Subcutaneous adipose tissue (tissue), 4 donors: ENCODE results near the gene ZNF57. TPM values are rescaled to one million over a fixed set of nuclear protein-coding genes. Genes with fewer than 3 reads are reported as not detected.

Source experiments
- total RNA-seq, 4 donors: library from RNA; depleted of rRNA; stranded (reverse); fragments of >200 nt; gene quantifications; one replicate each; pipeline ENCODE4 v1.1.0, GENCODE V29; 2016
- TF ChIP-seq, protein P1 (sequence below): fragments of 450-650 bp; IDR thresholded peaks from one replicate; pipeline ENCODE4 v1.5.1; 2016; ENCODE audit warnings: low read depth, mild to moderate bottlenecking, control low read depth, antibody characterized with exemption, moderate library complexity

ZNF57 gene
- total RNA-seq, 4 donors from 2014 or later: 2.9 to 5.5 (median 3.5) TPM

DNA sequence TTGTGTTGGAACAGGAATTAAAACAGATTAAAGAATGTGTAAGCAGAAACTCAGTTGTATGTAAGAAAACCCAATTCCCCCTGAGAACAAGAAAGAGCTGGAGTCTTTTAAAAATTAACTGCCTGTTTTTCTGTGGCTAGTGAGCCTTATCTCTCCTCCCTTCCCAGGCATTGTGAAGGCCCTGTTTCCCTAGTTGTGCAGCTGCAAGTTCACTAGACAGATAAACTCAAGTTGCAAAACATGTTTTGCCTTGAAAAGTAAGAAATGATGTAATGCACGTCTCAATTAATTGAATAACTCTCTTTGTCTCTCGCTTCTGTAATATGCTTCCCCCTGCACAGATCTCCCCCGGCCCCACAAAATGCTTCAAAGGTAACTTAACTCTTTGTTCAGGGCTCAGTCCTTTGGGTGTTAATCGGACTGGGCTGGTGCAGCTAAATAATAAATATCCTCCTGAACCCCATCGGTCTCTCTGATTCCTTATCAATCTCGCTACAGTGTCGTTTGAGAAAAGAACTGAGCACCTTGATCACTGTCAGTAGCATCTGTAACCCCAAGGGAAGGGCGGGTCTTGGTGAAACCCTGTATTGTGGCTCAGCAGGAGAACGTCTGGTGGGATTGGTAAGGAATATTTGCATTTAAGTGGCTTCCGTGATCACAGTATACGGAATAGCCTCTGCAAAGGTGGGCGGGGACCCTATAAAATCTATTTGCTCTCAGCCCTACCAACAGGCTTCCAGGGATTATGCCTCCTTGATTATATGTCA lies 35.2 kb upstream of the ZNF57 start:
- TF ChIP-seq, protein P1, sequence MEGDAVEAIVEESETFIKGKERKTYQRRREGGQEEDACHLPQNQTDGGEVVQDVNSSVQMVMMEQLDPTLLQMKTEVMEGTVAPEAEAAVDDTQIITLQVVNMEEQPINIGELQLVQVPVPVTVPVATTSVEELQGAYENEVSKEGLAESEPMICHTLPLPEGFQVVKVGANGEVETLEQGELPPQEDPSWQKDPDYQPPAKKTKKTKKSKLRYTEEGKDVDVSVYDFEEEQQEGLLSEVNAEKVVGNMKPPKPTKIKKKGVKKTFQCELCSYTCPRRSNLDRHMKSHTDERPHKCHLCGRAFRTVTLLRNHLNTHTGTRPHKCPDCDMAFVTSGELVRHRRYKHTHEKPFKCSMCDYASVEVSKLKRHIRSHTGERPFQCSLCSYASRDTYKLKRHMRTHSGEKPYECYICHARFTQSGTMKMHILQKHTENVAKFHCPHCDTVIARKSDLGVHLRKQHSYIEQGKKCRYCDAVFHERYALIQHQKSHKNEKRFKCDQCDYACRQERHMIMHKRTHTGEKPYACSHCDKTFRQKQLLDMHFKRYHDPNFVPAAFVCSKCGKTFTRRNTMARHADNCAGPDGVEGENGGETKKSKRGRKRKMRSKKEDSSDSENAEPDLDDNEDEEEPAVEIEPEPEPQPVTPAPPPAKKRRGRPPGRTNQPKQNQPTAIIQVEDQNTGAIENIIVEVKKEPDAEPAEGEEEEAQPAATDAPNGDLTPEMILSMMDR: no peak

DNA sequence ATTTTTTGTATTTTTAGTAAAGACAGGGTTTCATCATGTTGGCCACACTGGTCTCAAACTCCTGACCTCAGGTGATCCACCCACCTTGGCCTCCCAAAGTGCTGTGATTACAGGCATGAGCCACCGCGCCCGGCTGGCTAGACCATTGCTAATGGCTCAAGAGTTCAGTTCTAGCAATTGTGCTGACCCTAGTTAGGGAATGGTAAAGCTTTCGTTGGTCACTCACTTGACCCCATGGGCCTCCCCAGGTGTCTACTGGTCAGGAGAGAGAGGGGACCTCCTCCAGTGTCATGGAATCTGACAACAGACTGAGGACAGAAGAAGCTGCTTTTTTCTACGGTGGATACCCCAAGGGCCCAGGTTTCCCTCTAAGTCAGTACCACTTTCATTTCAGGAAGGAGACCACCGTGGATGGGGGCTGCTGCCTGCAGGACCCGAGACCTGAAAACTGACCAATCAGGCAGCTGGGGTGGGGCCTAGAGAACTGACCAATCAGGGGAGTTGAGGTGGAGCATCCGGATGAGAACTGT lies 34.2 kb upstream of the ZNF57 start:
- TF ChIP-seq, protein P1: no peak

DNA sequence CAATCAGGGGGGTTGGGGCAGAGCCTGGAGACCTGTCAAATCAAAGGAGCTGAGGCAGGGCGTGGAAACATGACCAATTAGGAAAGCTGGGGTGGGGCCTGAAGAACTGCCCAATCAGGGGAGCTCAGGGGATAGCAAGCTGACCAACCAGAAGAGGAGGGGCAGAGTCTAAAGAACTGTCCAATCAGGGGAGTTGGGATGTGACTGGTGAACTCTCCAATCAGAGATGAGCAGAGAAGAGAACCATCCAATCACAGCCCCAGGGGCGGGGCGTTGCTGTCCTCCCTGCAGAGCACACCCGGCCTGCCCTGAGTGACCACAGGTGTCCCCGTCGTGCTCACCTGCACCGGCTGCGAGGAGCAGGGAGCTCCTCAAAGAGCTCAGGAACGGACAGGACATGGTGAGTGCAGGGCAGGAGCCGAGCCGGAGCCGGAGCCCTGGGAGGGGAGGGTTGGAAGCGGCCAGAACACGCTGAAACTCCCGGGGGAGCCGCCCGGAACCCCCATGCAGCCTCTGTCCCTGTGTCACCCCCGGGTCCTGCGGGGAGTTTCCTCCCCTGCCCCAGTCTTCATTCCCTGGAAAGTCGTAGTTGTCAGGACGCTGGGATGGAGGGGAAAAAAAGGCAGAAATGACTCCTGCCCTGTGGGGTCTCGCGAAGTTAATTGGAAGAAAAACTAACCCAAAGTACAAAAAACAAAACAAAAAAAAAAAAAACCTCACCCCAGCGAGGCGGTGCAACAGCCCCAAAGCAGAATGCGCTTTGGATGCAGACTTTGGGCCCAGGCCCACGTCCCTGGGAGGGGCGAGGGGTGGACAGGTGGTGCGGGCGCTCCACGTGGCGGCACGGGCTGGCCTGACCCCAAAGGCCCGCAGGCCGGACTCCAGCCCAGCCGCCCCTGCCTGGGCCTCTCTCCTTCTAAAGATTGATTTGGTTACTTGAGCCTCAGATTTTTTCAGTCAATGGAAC lies 33.4 kb upstream of the ZNF57 start, which contains the start of gene ZNF556:
Gene ZNF556, plus strand, starts transcription at position 311 of the 967 bp plus-strand sequence. Its CDS starts 87 bp downstream, at position 398.
- TF ChIP-seq, protein P1: no peak

DNA sequence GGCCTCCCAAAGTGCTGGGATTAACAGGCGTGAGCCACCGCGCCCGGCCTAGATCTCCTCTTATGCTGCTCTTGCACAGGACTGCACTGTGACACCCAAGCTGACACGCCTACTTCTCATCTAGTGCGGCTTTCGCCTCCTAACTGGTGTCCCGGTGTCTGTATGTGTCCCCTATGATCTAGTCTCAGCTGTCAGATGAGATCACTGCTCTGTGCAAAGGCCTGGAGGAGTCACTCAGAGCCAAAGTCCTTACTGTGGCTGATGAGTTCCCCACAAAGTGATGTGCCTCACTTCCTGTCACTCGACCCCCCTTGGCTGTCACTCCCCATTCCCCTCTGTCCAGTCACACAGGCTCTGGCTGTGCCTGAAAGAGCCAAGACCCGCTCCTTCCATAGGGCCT lies 31.1 kb upstream of the ZNF57 start:
- TF ChIP-seq, protein P1: no peak

DNA sequence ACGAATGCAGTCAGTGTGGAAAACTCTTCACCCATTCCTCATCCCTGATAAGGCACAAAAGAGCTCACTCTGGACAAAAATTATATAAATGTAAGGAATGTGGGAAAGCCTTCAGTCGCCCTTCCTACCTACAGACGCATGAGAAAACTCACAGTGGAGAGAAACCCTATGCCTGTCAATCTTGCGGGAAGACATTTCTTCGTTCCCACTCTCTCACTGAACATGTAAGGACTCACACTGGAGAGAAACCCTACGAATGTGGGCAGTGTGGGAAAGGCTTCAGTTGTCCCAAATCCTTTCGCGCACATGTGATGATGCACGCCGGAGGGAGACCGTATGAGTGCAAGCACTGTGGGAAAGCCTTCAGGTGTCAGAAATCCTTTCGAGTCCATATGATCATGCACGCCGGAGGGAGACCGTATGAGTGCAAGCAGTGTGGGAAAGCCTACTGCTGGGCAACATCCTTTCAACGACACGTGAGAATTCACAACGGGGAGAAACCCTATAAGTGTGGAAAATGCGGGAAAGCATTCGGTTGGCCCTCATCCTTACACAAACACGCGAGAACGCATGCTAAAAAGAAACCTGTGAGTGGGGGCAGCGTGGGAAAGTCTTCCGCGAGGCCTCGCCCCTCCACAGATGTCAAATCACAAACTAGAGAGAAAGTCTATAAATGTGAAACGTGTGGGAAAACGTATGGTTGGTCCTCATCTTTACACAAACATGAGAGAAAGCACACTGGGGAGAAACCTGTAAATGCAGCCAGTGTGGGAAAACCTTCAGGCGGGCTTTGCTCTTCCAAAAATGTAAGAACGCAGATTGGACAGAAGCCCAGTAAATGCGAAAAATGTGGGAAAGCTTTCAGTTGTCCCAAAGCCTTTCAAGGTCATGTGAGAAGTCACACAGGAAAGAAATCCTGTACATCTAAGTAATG lies 23.1 kb upstream of the ZNF57 start:
- TF ChIP-seq, protein P1: no peak

DNA sequence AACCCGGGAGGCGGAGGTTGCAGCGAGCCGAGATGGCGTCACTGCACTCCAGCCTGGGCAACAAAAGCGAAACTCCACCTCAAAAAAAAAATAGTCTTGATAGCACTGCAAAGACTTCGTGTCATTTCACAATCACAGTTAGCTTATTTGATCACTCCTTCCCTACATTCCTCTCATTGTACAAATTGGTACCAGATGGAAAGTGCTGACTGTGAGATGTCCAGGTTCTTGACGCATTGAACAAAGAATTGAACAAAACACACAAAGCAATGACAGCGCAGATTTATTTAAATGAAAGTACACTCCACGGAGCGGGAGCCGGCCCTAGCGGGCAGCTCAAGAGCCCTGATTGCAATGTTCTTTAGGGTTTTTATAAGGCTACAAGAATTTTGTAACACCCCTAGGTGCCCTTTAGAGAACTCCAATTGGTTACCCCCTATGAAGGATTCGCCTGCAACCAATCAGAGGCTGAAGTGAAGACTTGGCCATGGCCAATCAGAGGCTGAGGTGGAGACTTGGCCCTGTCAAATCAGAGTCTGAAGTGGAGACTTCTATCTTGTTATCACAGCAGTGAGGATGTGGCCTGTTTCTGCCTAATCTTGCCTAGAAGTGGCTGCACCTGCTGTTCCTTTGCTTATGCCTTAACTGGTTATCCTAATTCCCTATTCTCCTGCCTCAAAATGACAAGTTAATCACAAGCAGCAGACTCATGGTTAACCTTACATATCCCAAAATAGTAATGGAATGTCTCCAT lies 16.9 kb upstream of the ZNF57 start:
- TF ChIP-seq, protein P1: no peak
